Measurements from ENCODE around the gene RDX. TPM values are rescaled to one million over a fixed set of nuclear protein-coding genes. Genes with fewer than 3 reads are reported as not detected.

Gene RDX
- total and polyA plus RNA-seq, 2 experiments from 2014 or later: 45.2 to 226 TPM

DNA sequence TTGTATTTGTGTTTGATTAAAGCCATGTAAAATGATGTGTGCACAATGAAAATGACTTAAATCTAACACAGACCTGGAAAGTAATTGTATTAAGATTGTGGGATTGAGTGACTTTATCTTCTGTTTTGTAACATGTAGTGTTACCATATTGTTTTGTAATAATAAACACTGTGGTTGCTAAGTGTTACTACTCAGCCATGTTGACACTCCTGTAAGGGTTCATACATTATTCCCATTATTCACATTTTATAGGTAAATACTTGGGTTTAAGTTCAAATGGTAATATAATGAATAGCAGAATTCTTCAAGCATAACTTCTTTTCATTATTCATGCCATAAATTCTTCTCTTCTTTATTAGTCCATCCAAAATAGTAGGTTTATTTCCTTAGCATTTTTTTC lies 134.2 kb downstream of the RDX start:
- TF ChIP-seq, protein P1, sequence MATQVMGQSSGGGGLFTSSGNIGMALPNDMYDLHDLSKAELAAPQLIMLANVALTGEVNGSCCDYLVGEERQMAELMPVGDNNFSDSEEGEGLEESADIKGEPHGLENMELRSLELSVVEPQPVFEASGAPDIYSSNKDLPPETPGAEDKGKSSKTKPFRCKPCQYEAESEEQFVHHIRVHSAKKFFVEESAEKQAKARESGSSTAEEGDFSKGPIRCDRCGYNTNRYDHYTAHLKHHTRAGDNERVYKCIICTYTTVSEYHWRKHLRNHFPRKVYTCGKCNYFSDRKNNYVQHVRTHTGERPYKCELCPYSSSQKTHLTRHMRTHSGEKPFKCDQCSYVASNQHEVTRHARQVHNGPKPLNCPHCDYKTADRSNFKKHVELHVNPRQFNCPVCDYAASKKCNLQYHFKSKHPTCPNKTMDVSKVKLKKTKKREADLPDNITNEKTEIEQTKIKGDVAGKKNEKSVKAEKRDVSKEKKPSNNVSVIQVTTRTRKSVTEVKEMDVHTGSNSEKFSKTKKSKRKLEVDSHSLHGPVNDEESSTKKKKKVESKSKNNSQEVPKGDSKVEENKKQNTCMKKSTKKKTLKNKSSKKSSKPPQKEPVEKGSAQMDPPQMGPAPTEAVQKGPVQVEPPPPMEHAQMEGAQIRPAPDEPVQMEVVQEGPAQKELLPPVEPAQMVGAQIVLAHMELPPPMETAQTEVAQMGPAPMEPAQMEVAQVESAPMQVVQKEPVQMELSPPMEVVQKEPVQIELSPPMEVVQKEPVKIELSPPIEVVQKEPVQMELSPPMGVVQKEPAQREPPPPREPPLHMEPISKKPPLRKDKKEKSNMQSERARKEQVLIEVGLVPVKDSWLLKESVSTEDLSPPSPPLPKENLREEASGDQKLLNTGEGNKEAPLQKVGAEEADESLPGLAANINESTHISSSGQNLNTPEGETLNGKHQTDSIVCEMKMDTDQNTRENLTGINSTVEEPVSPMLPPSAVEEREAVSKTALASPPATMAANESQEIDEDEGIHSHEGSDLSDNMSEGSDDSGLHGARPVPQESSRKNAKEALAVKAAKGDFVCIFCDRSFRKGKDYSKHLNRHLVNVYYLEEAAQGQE (IDR thresholded peaks at IDR 0.05; ENCODE audit: unreplicated experiment): no peak
- TF ChIP-seq JUNB (IDR thresholded peaks at IDR 0.05; ENCODE audit: unreplicated experiment) (no peak), EZH2phosphoT487 (IDR thresholded peaks at IDR 0.05; ENCODE audit: unreplicated experiment) (no peak), EZH2 (IDR thresholded peaks at IDR 0.05; ENCODE audit: low read depth, unreplicated experiment) (no peak), ZNF331 (CRISPR knock-in tag; IDR thresholded peaks at IDR 0.05; ENCODE audit: low read depth) (no peak), POLR2AphosphoS5 (IDR thresholded peaks at IDR 0.05; ENCODE audit: low read depth) (no peak), ZNF114 (CRISPR knock-in tag; IDR thresholded peaks at IDR 0.05) (no peak), STAT1 (IDR thresholded peaks at IDR 0.05; ENCODE audit: unreplicated experiment) (no peak), NANOG (IDR thresholded peaks at IDR 0.05; ENCODE audit: borderline replicate concordance) (no peak), CREB1 (CRISPR knock-in tag; IDR thresholded peaks at IDR 0.05; ENCODE audit: low read depth) (no peak)
- TF ChIP-seq, protein P2, sequence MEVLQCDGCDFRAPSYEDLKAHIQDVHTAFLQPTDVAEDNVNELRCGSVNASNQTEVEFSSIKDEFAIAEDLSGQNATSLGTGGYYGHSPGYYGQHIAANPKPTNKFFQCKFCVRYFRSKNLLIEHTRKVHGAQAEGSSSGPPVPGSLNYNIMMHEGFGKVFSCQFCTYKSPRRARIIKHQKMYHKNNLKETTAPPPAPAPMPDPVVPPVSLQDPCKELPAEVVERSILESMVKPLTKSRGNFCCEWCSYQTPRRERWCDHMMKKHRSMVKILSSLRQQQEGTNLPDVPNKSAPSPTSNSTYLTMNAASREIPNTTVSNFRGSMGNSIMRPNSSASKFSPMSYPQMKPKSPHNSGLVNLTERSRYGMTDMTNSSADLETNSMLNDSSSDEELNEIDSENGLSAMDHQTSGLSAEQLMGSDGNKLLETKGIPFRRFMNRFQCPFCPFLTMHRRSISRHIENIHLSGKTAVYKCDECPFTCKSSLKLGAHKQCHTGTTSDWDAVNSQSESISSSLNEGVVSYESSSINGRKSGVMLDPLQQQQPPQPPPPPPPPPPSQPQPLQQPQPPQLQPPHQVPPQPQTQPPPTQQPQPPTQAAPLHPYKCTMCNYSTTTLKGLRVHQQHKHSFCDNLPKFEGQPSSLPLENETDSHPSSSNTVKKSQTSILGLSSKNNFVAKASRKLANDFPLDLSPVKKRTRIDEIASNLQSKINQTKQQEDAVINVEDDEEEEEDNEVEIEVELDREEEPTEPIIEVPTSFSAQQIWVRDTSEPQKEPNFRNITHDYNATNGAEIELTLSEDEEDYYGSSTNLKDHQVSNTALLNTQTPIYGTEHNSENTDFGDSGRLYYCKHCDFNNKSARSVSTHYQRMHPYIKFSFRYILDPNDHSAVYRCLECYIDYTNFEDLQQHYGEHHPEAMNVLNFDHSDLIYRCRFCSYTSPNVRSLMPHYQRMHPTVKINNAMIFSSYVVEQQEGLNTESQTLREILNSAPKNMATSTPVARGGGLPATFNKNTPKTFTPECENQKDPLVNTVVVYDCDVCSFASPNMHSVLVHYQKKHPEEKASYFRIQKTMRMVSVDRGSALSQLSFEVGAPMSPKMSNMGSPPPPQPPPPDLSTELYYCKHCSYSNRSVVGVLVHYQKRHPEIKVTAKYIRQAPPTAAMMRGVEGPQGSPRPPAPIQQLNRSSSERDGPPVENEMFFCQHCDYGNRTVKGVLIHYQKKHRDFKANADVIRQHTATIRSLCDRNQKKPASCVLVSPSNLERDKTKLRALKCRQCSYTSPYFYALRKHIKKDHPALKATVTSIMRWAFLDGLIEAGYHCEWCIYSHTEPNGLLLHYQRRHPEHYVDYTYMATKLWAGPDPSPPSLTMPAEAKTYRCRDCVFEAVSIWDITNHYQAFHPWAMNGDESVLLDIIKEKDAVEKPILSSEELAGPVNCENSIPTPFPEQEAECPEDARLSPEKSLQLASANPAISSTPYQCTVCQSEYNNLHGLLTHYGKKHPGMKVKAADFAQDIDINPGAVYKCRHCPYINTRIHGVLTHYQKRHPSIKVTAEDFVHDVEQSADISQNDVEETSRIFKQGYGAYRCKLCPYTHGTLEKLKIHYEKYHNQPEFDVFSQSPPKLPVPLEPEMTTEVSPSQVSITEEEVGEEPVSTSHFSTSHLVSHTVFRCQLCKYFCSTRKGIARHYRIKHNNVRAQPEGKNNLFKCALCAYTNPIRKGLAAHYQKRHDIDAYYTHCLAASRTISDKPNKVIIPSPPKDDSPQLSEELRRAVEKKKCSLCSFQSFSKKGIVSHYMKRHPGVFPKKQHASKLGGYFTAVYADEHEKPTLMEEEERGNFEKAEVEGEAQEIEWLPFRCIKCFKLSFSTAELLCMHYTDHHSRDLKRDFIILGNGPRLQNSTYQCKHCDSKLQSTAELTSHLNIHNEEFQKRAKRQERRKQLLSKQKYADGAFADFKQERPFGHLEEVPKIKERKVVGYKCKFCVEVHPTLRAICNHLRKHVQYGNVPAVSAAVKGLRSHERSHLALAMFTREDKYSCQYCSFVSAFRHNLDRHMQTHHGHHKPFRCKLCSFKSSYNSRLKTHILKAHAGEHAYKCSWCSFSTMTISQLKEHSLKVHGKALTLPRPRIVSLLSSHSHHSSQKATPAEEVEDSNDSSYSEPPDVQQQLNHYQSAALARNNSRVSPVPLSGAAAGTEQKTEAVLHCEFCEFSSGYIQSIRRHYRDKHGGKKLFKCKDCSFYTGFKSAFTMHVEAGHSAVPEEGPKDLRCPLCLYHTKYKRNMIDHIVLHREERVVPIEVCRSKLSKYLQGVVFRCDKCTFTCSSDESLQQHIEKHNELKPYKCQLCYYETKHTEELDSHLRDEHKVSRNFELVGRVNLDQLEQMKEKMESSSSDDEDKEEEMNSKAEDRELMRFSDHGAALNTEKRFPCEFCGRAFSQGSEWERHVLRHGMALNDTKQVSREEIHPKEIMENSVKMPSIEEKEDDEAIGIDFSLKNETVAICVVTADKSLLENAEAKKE (CRISPR knock-in tag; IDR thresholded peaks at IDR 0.05): no peak
- TF ChIP-seq, protein P3, sequence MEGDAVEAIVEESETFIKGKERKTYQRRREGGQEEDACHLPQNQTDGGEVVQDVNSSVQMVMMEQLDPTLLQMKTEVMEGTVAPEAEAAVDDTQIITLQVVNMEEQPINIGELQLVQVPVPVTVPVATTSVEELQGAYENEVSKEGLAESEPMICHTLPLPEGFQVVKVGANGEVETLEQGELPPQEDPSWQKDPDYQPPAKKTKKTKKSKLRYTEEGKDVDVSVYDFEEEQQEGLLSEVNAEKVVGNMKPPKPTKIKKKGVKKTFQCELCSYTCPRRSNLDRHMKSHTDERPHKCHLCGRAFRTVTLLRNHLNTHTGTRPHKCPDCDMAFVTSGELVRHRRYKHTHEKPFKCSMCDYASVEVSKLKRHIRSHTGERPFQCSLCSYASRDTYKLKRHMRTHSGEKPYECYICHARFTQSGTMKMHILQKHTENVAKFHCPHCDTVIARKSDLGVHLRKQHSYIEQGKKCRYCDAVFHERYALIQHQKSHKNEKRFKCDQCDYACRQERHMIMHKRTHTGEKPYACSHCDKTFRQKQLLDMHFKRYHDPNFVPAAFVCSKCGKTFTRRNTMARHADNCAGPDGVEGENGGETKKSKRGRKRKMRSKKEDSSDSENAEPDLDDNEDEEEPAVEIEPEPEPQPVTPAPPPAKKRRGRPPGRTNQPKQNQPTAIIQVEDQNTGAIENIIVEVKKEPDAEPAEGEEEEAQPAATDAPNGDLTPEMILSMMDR (conservative IDR thresholded peaks at IDR 0.05; ENCODE audit: low read depth in 2 of 2): no peak
- TF ChIP-seq, protein P4, sequence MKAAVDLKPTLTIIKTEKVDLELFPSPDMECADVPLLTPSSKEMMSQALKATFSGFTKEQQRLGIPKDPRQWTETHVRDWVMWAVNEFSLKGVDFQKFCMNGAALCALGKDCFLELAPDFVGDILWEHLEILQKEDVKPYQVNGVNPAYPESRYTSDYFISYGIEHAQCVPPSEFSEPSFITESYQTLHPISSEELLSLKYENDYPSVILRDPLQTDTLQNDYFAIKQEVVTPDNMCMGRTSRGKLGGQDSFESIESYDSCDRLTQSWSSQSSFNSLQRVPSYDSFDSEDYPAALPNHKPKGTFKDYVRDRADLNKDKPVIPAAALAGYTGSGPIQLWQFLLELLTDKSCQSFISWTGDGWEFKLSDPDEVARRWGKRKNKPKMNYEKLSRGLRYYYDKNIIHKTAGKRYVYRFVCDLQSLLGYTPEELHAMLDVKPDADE (IDR thresholded peaks at IDR 0.05): no peak
- no peak for ATAC-seq
- DNase-seq (ENCODE audit: low spot score): no peak
- Histone ChIP-seq H3K79me2 (replicated peaks; ENCODE audit: insufficient read depth) (no peaks in the 10 kb centered on the region), H3K4me3 (no peak overlapping the region), H3K9me2 (ENCODE audit: insufficient read depth) (no peaks in the 10 kb centered on the region), H3K4me2 (no peak overlapping the region), H3K36me3 (ENCODE audit: insufficient read depth) (no peaks in the 10 kb centered on the region), H3K27ac (ENCODE audit: low read depth) (no peak overlapping the region), H3K27me3 (ENCODE audit: insufficient read depth) (no peaks in the 10 kb centered on the region), H3K4me1 (ENCODE audit: insufficient read depth) (peaks cover 4% of the 10 kb centered on the region; the same call in 1 of the 2 replicates), H4K20me1 (replicated peaks; ENCODE audit: insufficient read depth) (no peaks in the 10 kb centered on the region), H3F3A (replicated peaks; ENCODE audit: low read depth) (no peaks in the 10 kb centered on the region), H2AFZ (no peak overlapping the region)
- no peak overlapping the region for H3K4me3 Mint-ChIP-seq
- peak overlapping the region; percentile 48; the same call in 1 of the 2 replicates for H3K27ac Mint-ChIP-seq
- peaks cover 7% of the 10 kb centered on the region; the same call in 2 of the 3 replicates for H3K4me1 Mint-ChIP-seq
- H3K27me3 Mint-ChIP-seq (ENCODE audit: insufficient read depth, low read depth, poor library complexity): peaks cover 2% of the 10 kb centered on the region
- H3K36me3 Mint-ChIP-seq (ENCODE audit: low read depth): peaks cover 10% of the 10 kb centered on the region; the same call in 2 of the 3 replicates
- H3K9me3 Mint-ChIP-seq: no peaks in the 10 kb centered on the region

Data from GM23338 (cell line).